D721Med (cell line): ENCODE data around the gene TDP1.

Experiments used
- DNase-seq: peaks from one replicate; pipeline ENCODE4 v3.0.0; 2011; ENCODE audit warnings: low spot score; ENCODE audit not compliant: insufficient read length
- FAIRE-seq: peaks from 2 replicates; lab custom pipeline; 2011; peaks lifted over from hg19 to GRCh38; lab: Jason Lieb, UNC
- TF ChIP-seq, protein P1 (sequence below): IDR thresholded peaks from 2 replicates; pipeline ENCODE4 v1.5.1; 2012; ENCODE audit warnings: mild to moderate bottlenecking, control low read depth; ENCODE audit not compliant: insufficient read depth; ENCODE audit errors: missing control alignments

Gene TDP1

DNA sequence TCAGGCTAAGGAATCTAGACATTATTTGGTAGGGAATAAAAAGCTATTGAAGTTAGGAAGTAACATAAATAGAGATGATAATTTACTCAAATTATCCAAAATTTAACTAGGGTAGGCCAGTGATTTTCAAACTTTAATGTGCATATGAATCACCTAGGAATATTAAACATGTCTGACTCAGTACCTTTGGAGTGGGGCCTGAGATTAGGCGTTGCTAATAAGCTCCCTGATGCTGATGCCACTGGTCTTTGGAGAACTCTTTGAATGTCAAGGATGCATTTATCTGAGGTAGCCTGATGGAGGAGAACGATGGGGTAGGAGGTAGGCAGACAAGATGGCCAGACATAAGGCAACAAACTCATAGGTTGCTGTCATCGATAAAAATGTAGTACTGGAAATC lies 34.4 kb upstream of the TDP1 start:
- DNase-seq: no peak
- FAIRE-seq: no peak

GRCh38 chr14:89922031-89922907 lies 33.5 kb upstream of the TDP1 start:
- DNase-seq (no peak), FAIRE-seq (no peak)
- TF ChIP-seq, protein P1, sequence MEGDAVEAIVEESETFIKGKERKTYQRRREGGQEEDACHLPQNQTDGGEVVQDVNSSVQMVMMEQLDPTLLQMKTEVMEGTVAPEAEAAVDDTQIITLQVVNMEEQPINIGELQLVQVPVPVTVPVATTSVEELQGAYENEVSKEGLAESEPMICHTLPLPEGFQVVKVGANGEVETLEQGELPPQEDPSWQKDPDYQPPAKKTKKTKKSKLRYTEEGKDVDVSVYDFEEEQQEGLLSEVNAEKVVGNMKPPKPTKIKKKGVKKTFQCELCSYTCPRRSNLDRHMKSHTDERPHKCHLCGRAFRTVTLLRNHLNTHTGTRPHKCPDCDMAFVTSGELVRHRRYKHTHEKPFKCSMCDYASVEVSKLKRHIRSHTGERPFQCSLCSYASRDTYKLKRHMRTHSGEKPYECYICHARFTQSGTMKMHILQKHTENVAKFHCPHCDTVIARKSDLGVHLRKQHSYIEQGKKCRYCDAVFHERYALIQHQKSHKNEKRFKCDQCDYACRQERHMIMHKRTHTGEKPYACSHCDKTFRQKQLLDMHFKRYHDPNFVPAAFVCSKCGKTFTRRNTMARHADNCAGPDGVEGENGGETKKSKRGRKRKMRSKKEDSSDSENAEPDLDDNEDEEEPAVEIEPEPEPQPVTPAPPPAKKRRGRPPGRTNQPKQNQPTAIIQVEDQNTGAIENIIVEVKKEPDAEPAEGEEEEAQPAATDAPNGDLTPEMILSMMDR: no peak

More for the DNA sequence above, 34.4 kb upstream of the TDP1 start:
- TF ChIP-seq, protein P1: no peak

DNA sequence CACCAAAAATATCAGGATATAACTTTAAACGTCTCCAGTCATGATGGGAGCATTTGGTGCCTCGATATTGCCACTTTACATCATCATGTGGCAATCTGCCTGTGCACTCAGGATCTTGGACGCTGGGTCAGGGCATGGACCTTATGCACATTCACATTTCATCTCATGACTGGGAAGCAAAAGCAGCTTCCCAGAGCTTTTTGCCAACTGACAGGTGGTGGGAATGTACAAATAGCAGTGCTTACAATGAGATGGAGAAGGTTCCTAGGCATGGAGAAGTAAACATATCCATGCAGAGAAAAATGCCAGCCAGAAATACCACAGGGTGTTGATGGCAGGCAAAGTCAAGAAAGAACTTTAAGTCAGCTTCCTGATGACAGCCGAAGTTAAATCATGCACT lies 31.5 kb upstream of the TDP1 start:
- no peak for FAIRE-seq
- DNase-seq: no peak
- TF ChIP-seq, protein P1: no peak

DNA sequence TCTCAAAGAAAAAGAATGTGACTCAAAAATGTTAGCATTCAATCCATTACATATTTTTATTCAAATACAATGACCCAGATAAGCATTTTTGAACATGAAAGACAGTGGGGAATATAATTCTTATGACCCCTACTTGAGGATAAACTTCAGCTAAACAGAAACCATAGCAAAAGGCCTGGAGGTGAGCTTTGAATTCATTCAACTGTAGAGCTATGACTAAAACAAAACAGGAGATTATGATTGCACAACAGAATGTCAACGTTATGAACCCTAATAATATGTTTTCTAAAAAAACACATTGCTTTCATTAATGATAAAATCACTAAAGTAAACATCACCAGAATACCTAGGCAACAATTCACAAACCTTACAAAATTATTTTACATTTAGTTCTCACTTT lies 29.0 kb upstream of the TDP1 start:
- FAIRE-seq: no peak
- TF ChIP-seq, protein P1: no peak
- no peak for DNase-seq

GRCh38 chr14:89927186-89927865 lies 28.4 kb upstream of the TDP1 start:
- DNase-seq (no peak), FAIRE-seq (no peak)
- TF ChIP-seq, protein P1: no peak

DNA sequence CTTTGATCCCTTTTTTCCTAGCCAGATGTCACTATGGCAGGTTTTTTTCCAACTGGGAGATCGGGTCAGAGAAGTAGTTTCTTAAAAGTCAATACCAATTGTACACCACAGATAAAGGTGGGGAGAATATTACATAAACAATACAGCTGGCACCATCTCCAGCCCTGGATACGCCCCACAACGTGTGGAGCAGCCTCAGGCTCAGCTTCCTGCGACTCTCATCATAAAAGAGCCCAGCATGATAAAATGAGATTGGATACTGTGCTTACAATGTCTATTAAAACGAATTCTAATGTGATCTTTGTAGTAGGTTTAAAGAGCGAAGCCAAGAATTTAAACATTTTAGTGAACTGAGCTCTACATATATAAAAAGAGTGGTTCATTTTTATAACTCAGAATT lies 22.7 kb upstream of the TDP1 start:
- no peak for DNase-seq
- TF ChIP-seq, protein P1: no peak
- FAIRE-seq: no peak
